ENCODE measurements around the gene UGT1A10.

GRCh38 chr2:233802132-233802815 is 166.0 kb downstream of the UGT1A10 start:
- TF ChIP-seq, protein P1, sequence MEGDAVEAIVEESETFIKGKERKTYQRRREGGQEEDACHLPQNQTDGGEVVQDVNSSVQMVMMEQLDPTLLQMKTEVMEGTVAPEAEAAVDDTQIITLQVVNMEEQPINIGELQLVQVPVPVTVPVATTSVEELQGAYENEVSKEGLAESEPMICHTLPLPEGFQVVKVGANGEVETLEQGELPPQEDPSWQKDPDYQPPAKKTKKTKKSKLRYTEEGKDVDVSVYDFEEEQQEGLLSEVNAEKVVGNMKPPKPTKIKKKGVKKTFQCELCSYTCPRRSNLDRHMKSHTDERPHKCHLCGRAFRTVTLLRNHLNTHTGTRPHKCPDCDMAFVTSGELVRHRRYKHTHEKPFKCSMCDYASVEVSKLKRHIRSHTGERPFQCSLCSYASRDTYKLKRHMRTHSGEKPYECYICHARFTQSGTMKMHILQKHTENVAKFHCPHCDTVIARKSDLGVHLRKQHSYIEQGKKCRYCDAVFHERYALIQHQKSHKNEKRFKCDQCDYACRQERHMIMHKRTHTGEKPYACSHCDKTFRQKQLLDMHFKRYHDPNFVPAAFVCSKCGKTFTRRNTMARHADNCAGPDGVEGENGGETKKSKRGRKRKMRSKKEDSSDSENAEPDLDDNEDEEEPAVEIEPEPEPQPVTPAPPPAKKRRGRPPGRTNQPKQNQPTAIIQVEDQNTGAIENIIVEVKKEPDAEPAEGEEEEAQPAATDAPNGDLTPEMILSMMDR (IDR thresholded peaks at IDR 0.05): no peak
- TF ChIP-seq POLR2A (IDR thresholded peaks at IDR 0.05): no peak

All from tibial nerve (tissue), 3 donors.